CD4-positive, alpha-beta T cell treated with Interleukin-2 at 100 ng/mL for 4 hours (primary cell): ENCODE data around the gene DIPK1B.

Source experiments
- DNase-seq: peaks from one replicate; pipeline ENCODE4 v3.0.0-alpha.2; 2020; ENCODE audit warnings: low spot score

DIPK1B gene

GRCh38 chr9:136673088-136673974 lies 39.0 kb upstream of the DIPK1B start:
- no peak for DNase-seq

- no peak for DNase-seq
These were observed 38.2 kb upstream of the DIPK1B start for GRCh38 chr9:136673975-136674785.

DNA sequence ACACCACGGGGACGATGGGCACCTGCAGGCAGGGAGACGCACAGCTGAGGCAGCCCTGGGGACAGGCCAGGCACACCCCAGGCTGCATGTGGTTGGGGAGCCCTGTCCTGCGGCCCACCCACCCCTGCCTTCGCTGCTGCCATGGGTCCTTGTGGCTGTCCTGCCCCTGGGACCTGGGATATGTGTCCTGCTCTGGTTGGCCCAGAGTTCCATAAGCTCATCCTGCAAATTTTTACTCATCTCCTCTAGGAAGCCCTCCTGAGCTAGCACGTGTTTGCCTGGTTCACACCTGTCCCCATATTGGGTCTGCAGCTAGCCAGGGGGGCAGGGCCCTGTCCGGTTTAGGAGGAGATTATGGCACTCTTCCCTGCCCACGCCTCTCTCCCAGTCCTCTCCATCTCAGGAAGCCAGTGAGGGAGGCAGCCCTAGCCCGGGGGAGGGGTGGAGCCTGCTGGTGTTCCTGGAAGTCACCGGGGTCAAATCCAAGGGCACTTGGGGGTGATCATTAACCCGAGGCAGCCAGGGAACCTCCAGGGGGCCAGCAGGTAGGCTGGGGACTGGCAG lies 37.5 kb upstream of the DIPK1B start:
- no peak for DNase-seq

DNA sequence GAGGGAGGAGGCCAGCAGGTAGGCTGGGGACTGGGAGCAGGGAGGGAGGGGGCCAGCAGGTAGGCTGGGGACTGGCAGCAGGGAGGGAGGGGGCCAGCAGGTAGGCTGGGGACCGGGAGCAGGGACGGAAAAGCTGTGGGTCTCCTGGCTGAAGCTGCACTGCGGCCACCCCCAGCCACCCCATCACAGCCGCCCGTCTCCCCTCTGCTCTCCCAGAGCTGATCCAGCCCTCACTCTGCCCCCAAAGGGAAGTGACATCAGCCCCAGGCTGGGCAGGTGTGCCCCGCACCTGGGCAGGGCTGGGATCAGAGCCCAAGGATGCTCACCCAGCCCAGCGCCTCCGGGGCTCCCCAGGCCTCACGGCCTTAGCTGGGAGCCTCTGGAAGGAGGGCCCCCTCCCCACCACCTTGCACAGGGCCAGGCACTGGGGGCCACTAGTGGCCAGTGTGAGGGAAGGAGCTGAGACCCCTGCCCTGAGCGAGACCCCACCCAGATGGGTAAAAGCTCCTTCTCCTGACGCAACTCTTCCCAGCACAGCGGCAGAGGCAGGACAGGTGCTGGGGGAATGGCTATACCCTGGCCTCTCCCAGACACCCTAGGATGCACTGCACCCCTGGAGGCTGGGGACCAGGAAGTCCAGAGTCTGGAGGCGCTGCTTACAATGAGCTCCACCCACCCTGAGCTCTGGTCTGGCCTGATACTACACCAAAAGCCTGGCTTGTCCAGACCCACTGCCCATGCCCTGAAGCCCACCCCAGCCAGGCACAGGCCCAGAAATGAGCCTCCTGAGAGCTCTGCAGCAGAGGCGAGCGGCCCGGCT lies 36.7 kb upstream of the DIPK1B start:
- no peak for DNase-seq

- no peak for DNase-seq
These were observed 36.0 kb upstream of the DIPK1B start for GRCh38 chr9:136676297-136676794.

DNA sequence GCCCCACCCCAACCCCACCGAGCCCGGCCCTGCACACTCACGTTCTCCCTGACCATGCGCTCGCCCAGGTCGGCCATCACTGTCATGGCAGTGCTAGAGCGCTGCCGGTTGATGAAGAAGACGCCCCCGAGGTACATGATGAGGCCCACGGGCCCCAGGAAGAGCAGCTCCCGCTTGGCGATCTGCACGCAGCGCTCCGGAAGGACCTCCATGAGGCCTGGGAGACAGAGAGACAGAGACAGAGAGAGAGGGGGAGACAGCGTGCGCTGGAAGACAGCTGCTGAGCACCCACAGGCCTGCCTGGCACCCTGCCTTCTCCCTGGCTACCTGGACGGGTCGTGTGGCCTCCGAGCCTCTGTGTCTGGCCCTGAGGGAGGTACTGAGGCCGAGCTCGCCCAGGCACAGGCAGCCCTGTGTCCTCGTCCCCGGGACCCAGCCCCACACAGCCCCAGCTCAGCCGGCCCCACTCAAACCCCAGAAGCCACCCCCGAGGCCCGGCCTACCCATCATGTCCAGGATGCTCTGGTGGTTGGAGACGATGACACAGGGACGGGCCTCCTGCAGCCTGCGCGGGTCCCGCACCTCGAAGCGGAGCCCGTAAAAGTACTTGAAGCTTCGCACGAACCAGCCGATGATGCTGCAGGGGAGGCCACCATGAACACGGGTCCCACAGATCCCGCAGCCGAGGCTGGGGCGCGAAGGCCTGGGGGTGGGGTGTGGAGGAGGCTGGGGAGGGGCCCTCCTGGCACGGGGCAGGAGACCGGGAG lies 35.3 kb upstream of the DIPK1B start:
- DNase-seq = no peak

DNA sequence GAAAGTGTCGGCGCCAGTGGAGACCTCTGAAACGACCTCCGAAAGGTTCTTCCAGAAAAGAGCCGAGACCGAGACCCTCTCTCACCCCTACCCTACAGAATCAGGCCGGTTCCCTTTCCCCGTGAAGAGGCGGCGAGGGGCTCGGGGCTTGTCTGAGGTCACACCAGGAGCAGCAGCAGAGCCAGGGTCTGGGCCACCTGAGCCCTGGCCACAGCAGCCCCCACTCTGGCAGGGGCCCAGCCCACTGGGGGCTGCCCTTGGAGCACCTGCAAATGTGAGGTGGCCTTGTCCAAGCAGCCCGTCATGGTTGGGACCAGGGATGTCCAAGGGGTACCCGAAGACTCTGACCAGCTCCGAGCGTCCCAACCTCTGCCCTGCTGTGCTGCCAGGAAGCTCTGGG lies 34.3 kb upstream of the DIPK1B start:
- DNase-seq = no peak

GRCh38 chr9:136678624-136679023 lies 33.7 kb upstream of the DIPK1B start:
- no peak for DNase-seq

GRCh38 chr9:136679431-136679941 lies 32.9 kb upstream of the DIPK1B start:
- no peak for DNase-seq

DNA sequence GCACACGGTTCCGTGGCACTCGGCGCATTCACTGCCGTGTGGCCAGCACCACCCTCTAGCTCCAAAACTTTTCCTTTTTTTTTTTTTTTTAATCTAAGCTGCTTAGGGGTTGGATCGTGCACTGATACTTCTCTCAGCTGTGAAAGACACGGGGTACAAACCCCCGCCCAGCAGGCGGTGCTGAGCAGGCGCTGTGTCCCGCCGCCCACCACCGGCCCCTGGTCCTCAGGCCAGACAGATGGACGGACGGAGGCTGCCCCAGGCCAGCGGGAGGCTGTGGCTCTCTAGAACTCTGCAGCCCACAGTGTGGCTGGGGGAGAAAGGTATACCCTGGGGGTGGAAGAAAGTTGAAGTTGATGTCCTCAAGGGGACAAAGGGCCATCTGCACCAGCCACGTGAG lies 31.3 kb upstream of the DIPK1B start:
- DNase-seq = no peak

DNA sequence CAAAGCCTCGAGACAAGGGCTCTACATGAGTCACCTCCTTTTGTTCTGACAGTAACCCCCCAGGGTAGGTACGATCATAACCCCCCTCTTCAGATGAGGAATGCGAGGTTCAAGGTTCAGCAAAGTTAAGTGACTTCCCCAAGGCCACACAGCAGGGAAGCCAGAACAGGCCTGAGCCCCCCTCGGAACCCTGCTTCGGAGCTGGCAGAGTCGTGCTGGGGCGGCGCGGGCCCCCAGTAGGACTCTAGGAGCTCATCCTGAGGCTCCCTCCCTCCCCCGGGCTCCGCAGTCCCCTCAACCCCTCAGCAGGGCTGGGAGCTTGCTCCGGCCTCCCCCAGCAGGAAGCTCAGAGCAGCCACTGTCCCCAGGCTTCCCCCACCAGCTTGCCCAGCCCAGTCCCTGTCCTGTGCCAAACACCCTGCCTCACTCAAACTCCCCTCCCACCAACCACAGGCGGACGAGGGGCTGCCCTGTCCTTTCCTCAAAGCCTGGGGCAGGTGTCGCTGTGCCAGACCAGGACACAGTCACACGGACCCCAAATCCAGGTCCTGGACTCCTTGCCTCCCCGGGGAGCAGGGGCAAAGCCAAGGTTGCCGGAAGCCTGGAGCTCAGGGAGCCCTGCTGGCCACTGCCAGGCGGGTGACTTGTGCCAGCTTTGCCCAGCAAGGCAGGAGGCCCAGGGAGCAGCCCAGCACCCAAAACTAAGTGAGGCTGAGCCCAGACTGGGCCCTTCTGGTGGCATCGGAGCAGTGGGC lies 30.2 kb upstream of the DIPK1B start:
- no peak for DNase-seq

GRCh38 chr9:136682710-136683109 lies 29.7 kb upstream of the DIPK1B start:
- no peak for DNase-seq

GRCh38 chr9:136683173-136683745 lies 29.1 kb upstream of the DIPK1B start:
- no peak for DNase-seq

DNA sequence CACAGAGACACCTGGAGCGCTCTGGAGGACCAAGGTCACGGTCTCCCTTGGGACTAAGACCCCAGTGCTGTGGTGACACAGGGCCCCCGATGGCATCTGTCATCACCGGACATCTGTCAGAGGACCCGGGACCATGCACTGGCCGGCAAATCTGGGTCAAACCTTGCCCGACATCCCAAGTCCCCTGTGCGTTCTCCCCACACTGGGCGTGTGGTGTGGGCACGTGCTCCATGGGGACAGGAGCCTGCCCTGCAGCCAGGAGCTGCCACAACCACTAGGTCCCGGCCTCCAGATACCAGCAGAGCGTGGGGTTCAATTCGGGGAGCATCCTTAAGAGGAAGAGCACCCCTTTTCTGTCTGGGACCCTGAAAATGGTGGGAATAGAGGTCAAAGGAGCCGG lies 28.6 kb upstream of the DIPK1B start:
- no peak for DNase-seq

DNA sequence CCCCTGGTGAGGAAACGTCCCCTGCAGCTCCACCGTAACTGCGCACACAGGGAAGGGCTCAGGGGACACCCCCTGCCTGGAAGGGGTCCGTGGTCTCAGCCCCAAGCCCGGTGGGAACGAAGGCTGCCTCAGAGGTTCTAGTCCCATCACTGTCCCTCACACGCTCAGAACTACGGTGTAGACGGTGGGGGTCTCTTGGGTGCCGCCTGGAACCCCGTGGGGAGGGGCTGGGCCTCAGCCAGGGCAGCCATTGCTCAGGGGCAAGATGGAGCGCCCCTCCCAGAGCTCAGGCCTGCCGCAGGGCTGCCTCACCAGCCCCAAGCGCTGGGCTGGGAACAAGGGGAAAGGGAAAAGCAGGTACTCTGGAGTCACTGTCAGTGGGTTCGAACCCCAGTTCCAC lies 28.0 kb upstream of the DIPK1B start:
- DNase-seq = no peak

- no peak for DNase-seq
These were observed 27.6 kb upstream of the DIPK1B start for GRCh38 chr9:136684799-136685198.

GRCh38 chr9:136685216-136685615 lies 27.2 kb upstream of the DIPK1B start:
- DNase-seq = no peak

DNA sequence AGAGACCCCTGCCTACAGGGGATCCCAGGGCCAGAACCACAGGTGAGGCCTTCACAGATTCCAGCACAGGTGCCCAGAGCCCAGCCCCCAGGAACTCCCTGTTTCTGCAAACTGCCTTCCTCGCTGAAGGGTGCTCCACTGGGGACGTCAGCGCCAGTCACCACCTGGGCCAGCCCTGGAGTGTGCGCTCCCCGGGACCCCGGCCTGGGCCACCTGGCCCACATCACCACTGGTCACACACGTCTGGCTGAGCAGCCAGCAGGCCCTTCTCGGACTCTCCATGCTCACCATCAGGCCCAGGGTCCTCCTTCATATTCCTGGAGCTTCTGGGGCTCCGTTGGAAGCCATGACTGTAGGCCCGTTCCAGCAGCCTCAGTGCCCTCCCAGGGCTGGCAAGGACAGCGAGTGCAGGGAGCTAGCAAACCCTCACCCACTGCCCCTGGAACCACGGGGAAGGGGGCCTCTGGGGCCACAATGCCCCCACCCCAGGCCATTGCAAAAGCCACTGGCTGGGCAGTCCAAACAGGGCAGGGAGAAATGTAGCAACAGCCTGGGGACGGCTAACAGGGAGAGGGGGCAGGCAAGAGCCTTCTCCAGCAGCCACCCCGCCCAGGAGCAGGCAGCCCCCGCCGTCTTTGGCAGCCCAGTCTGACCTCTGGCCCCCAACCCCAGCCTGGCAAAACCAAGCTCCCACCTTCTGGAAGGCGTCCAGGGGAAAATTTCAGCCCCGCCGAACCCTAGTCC lies 26.4 kb upstream of the DIPK1B start:
- no peak for DNase-seq

DNA sequence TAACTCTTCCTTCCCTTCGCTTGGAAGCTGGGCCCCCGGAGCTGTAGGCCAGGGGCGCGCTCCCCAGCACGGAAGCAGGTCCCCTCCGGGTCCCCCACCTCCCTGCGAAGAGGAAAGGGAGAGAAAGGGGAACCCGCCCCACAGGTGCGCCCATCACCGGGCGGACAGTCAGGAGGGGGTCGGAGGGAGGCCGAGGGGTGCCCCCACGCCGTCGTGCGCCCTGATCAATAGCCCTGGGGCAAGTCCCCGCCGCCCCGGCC lies 25.9 kb upstream of the DIPK1B start:
- DNase-seq = no peak
